BLaER1 treated with 17β-estradiol and CSF1 and Interleukin-3, amounts not matched to agents 10 nM and 100 nM (cell line): ENCODE results near the gene RPP30.

Source experiments
- H3K27ac ChIP-seq, 11 experiments: shearing (Covaris generic); formaldehyde crosslinking; 2 replicates each; pipeline ENCODE4 v1.8.1; 2022
- H3K27me3 ChIP-seq, 11 experiments: shearing (Covaris generic); formaldehyde crosslinking; 2 replicates each; pipeline ENCODE4 v1.8.1; 2022
- H3K36me3 ChIP-seq, 11 experiments: shearing (Covaris generic); formaldehyde crosslinking; 2 replicates each; pipeline ENCODE4 v1.8.1; 2022
- H3K4me1 ChIP-seq, 10 experiments: shearing (Covaris generic); formaldehyde crosslinking; 2 replicates each; pipeline ENCODE4 v1.8.1; 2022
- H3K4me2 ChIP-seq, 11 experiments: shearing (Covaris generic); formaldehyde crosslinking; 2 replicates each; pipeline ENCODE4 v1.8.1; 2022
- H3K4me3 ChIP-seq, 10 experiments: shearing (Covaris generic); formaldehyde crosslinking; 2 replicates each; pipeline ENCODE4 v1.8.1; 2022
- H3K9ac ChIP-seq, 11 experiments: shearing (Covaris generic); formaldehyde crosslinking; 2 replicates each; pipeline ENCODE4 v1.8.1; 2022
- H3K9me3 ChIP-seq, 11 experiments: shearing (Covaris generic); formaldehyde crosslinking; replicated peaks in 1 of 11; 2 replicates each; pipeline ENCODE4 v1.8.1; 2022
- H4K20me1 ChIP-seq, 11 experiments: shearing (Covaris generic); formaldehyde crosslinking; 2 replicates each; pipeline ENCODE4 v1.8.1; 2022
- Cebpa-rat ChIP-seq, 11 experiments: shearing (Covaris generic); IDR thresholded peaks; 2 replicates each; pipeline ENCODE4 v1.8.1; 2022

The RPP30 gene

GRCh38 chr10:90917238-90917967, 45.6 kb downstream of the RPP30 start:
- H3K27me3 ChIP-seq, result no peaks in the 10 kb centered on the region
- no peak overlapping the region for H3K27ac ChIP-seq
- H3K9ac ChIP-seq, result no peak overlapping the region
- H3K4me3 ChIP-seq, result no peak overlapping the region
- H4K20me1 ChIP-seq, result no peaks in the 10 kb centered on the region
- H3K36me3 ChIP-seq, result no peaks in the 10 kb centered on the region
- H3K4me1 ChIP-seq, result peaks cover 0 to 11% (median 0%) of the 10 kb centered on the region in 10 experiments; a peak in 6 of 20 replicates
- H3K4me2 ChIP-seq, result peak overlapping the region in 2 of 11 experiments; percentile 13 to 38; a peak in 4 of 22 replicates
- H3K9me3 ChIP-seq, result no peaks in the 10 kb centered on the region
- TF ChIP-seq Cebpa-rat (IDR thresholded peaks at IDR 0.05), result no peak

GRCh38 chr10:90917968-90918318, 46.2 kb downstream of the RPP30 start:
- no peaks in the 10 kb centered on the region for H3K9me3 ChIP-seq
- H3K4me1 ChIP-seq, result peaks cover 0 to 11% (median 0%) of the 10 kb centered on the region in 10 experiments; a peak in 6 of 20 replicates
- no peak overlapping the region for H3K4me3 ChIP-seq
- no peaks in the 10 kb centered on the region for H4K20me1 ChIP-seq
- no peaks in the 10 kb centered on the region for H3K36me3 ChIP-seq
- no peak overlapping the region for H3K9ac ChIP-seq
- H3K27me3 ChIP-seq, result no peaks in the 10 kb centered on the region
- peak overlapping the region in 1 of 11 experiments; percentile 21; a peak in 2 of 22 replicates for H3K4me2 ChIP-seq
- TF ChIP-seq Cebpa-rat (IDR thresholded peaks at IDR 0.05), result no peak
- H3K27ac ChIP-seq, result no peak overlapping the region

GRCh38 chr10:90919683-90920574, 48.2 kb downstream of the RPP30 start:
- no peak overlapping the region for H3K9ac ChIP-seq
- peaks cover 0 to 11% (median 0%) of the 10 kb centered on the region in 10 experiments; a peak in 6 of 20 replicates for H3K4me1 ChIP-seq
- no peaks in the 10 kb centered on the region for H3K36me3 ChIP-seq
- no peaks in the 10 kb centered on the region for H4K20me1 ChIP-seq
- no peak for TF ChIP-seq Cebpa-rat (IDR thresholded peaks at IDR 0.05)
- no peak overlapping the region for H3K27ac ChIP-seq
- no peaks in the 10 kb centered on the region for H3K9me3 ChIP-seq
- H3K4me3 ChIP-seq, result no peak overlapping the region
- no peaks in the 10 kb centered on the region for H3K27me3 ChIP-seq
- H3K4me2 ChIP-seq, result no peak overlapping the region

GRCh38 chr10:90920986-90921666, 49.4 kb downstream of the RPP30 start, which contains the start of gene ANKRD1:
TSS of gene ANKRD1 (minus strand) at chr10:90921087. CDS start at chr10:90921027, 60 bp downstream.
- Histone ChIP-seq H3K27ac (no peak within 1 kb of the TSS), H3K9ac (no peak within 1 kb of the TSS), H3K36me3 (no peaks in the 10 kb centered on the region), H3K4me1 (peaks cover 0 to 11% (median 0%) of the 10 kb centered on the region in 10 experiments; a peak in 6 of 20 replicates), H3K4me3 (no peak within 1 kb of the TSS), H3K9me3 (no peaks in the 10 kb centered on the region), H3K27me3 (no peaks in the 10 kb centered on the region), H3K4me2 (no peak within 1 kb of the TSS), H4K20me1 (no peaks in the 10 kb centered on the region)
- TF ChIP-seq Cebpa-rat (IDR thresholded peaks at IDR 0.05), result no peak

- Histone ChIP-seq H3K27me3 (no peaks in the 10 kb centered on the region), H3K27ac (no peak overlapping the region)
Observed at GRCh38 chr10:90921906-90922305, 50.1 kb downstream of the RPP30 start.

GRCh38 chr10:90923111-90923731, 51.4 kb downstream of the RPP30 start:
- no peak overlapping the region for H3K4me3 ChIP-seq

More at GRCh38 chr10:90921906-90922305, 50.1 kb downstream of the RPP30 start:
- no peak for TF ChIP-seq Cebpa-rat (IDR thresholded peaks at IDR 0.05)
- Histone ChIP-seq H3K4me3 (no peak overlapping the region), H4K20me1 (no peaks in the 10 kb centered on the region), H3K36me3 (no peaks in the 10 kb centered on the region), H3K9me3 (no peaks in the 10 kb centered on the region), H3K9ac (no peak overlapping the region), H3K4me2 (no peak overlapping the region), H3K4me1 (peaks cover 0 to 8% (median 0%) of the 10 kb centered on the region in 10 experiments; a peak in 6 of 20 replicates)

GRCh38 chr10:90924552-90924951, 52.8 kb downstream of the RPP30 start:
- Histone ChIP-seq H3K9me3 (no peaks in the 10 kb centered on the region), H3K4me3 (no peak overlapping the region), H3K4me1 (no peaks in the 10 kb centered on the region), H3K27me3 (no peaks in the 10 kb centered on the region), H3K27ac (no peak overlapping the region), H3K36me3 (no peaks in the 10 kb centered on the region), H4K20me1 (no peaks in the 10 kb centered on the region), H3K4me2 (no peak overlapping the region), H3K9ac (no peak overlapping the region)
- TF ChIP-seq Cebpa-rat (IDR thresholded peaks at IDR 0.05), result no peak

More at GRCh38 chr10:90923111-90923731, 51.4 kb downstream of the RPP30 start:
- no peaks in the 10 kb centered on the region for H3K27me3 ChIP-seq
- H3K36me3 ChIP-seq, result no peaks in the 10 kb centered on the region
- peaks cover 0 to 3% (median 0%) of the 10 kb centered on the region in 10 experiments; a peak in 2 of 20 replicates for H3K4me1 ChIP-seq
- no peak overlapping the region for H3K9ac ChIP-seq
- H3K4me2 ChIP-seq, result no peak overlapping the region
- no peaks in the 10 kb centered on the region for H4K20me1 ChIP-seq
- no peak for TF ChIP-seq Cebpa-rat (IDR thresholded peaks at IDR 0.05)
- H3K9me3 ChIP-seq, result no peaks in the 10 kb centered on the region
- H3K27ac ChIP-seq, result no peak overlapping the region

GRCh38 chr10:90925079-90926029, 53.6 kb downstream of the RPP30 start:
- Histone ChIP-seq H3K27me3 (no peaks in the 10 kb centered on the region), H4K20me1 (no peaks in the 10 kb centered on the region), H3K4me2 (no peak overlapping the region), H3K9me3 (no peaks in the 10 kb centered on the region), H3K36me3 (no peaks in the 10 kb centered on the region), H3K4me1 (peaks cover 0 to 7% (median 5%) of the 10 kb centered on the region in 10 experiments; a peak in 13 of 20 replicates), H3K4me3 (no peak overlapping the region), H3K9ac (no peak overlapping the region), H3K27ac (no peak overlapping the region)
- TF ChIP-seq Cebpa-rat (IDR thresholded peaks at IDR 0.05), result no peak
